GOT3 (cell line): ENCODE results near the gene OCLN.
"Not testable (repeated sequence)": the region's sequence is repeated elsewhere in the genome, so short reads cannot be mapped to it uniquely, and the experiment has no call there.

ENCODE experiments used
- DNase-seq: peaks from one replicate; lab custom pipeline; 2025; ENCODE audit warnings: mixed read lengths; lab: John Stamatoyannopoulos, UW

Gene OCLN

DNA sequence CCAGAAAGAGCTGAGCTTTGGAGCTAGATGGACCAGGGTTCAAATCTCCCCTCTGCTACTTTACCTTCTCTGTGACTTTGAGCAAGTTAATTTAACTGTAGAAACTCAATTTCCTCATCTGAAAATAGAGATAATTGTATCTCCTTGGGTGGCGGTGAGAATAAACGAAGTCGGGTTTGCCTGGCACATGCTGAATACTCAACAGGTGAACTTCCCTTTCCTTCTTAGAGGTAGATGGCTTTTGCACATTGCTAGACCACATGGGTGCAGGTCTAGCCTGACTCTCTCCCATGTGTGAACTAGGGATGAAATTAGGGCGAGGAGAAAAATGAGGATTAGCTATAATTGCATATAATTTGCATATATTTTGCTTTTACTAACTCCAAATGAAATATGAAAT is 36.0 kb downstream of the OCLN start:
- DNase-seq, result no peak

DNA sequence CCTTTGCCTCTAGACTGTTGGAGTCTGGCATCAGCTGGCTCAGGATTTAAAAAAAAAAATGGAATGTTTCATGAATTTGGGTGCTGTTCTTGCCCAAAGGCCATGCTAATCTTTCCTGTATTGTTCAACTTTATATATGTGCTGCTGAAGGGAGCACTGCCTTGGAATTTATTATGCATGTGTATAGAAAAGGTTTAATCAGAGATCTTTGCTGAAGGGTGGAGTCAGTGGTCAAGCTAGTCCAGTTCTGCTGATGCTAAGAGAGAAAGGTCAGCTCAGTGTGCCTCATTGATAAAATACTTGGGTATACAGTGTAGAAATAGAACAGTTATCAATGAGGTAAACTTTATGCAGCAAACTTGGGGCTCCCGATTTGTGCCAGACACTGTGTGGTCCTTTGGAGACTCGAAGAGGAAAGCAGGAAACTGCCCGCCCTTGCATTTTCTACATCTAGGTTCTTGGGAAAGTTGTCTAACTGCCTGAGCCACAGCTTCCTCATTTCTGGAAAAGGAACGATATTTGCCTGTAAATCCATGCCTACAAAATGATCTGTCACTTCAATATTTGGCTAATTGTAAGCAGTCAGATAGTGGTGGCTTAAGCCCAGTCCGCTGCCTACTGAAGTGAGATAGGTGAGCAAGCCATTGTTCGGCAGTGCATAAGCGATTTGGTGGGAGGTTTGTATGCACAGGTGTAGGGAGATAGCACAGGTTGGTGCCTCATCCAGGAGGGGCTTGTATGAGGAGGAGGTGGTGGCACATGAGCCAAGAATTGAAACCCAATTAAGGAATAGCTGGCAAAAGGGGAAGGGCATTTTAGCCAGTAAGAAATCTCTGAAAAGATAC is 38.2 kb downstream of the OCLN start:
- no peak for DNase-seq

- DNase-seq, result no peak
Measured at GRCh38 chr5:69531406-69531801, 38.8 kb downstream of the OCLN start.

GRCh38 chr5:69537911-69538310 is 45.3 kb downstream of the OCLN start:
- not testable (repeated sequence) for DNase-seq

- DNase-seq, result not testable (repeated sequence)
Measured at GRCh38 chr5:69538735-69539134, 46.1 kb downstream of the OCLN start.

DNA sequence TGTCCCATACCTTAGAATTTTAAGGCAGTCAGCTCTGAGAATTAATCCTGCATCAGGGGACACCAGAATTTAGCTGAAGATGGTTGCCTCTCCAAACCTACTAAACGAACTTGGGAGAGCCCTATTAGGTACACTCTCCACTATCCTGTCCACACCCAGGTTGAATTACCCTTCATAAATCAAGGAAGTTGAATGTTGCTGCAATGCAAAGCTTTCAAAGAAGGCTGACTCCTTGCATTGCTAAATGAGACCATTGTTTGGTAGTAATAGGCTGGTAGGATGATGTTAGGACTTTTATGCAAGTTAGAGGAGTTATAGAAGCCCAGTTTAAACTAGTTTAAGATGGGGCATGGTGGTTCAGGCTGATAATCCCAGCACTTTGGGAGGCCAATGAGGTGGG is 48.8 kb downstream of the OCLN start:
- DNase-seq, result not testable (repeated sequence)

DNA sequence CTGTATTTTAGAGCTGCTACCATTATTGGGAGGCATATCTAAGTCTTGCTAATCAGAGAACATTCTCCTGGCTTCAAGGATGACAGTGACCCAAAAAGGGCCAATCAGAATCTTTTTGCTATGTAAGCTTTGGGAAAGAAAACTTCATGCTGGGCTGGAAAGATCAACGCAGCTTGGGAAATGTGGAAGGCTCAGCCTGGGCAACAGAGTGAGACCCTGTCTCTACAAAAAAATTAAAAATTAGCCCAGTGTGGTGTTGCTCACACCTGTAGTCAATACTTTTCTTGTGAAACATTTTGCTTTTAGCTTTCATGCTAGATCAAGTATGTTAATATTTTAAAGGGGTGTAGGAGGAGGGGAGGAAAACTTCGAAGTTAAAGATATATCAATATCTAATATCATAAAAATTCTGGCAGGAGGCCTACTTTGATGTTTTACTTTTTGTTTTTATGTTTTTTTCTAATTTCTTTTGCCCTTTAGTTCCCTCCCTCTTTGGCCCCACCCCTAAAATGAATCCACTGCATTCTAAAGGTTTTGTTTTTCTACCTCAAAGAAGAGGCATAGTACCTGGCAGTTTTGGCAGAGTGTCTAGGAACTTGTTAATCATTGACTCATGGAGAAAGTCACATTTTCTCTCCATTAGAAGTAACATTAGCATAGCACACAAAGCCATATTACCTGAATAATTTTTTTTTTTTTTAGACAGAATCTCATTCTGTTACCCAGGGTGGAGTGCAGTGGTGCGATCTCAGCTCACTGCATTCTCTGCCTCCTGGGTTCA is 50.4 kb downstream of the OCLN start:
- DNase-seq, result not testable (repeated sequence)

- DNase-seq, result not testable (repeated sequence)
Measured at GRCh38 chr5:69544602-69545001, 52.0 kb downstream of the OCLN start.

GRCh38 chr5:69559908-69560330 is 67.3 kb downstream of the OCLN start, which contains the start of gene GTF2H2C:
TSS of gene GTF2H2C (plus strand) at chr5:69560191. CDS start at chr5:69565133, 4,942 bp downstream.
- not testable (repeated sequence) for DNase-seq

DNA sequence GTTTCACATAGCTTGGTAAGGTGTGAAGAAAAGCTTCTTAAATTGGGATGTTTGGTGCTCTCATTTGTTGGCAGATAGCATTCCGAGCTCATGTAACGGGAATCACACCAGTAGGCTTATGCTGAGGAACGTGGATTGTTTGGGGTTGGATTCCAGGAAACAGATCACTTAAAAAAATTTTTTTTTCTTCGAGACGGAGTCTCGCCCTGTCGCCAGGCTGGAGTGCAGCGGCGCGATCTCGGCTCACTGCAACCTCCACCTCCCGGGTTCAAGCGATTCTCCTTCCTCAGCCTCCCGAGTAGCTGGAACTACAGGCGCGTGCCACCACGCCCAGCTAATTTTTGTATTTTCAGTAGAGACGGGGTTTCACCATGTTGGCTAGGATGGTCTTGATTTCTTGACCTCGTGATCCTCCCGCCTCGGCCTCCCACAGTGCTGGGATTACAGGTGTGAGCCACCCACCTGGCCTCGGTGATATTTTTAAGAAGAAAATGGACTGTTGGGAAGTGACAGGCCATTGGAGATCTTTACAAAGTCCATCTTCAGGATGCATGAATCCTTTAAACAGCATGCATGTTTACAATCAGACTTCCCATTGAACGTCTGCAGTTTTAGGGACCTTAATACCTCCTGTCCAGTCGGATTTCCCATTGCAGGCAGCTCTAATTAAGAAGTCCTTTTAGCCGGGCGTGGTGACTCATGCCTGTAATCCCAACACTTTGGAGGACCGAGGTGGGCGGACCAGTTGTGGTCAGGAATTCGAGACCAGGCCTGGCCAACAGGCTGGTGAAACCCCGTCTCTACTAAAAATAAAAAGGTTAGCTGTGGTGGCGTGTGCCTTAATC is 68.2 kb downstream of the OCLN start:
- not testable (repeated sequence) for DNase-seq

DNA sequence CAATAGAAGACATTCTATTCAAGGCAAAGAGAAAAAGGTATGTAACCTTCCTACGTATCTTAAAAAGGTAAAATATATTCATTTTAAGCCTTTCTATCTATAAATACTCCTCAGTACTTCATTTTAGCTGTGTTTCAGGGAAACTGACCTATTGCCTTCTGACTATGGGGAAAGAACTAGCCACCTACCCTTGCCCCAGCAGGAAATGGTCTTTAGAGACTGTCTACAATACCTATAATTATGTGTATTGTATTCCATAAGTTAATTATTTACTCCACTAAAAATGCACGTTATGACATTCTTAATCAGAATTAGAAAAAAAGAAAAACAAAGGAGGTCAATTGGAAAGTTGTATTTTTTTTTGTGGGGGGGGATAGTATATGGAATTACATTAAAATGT is 73.6 kb downstream of the OCLN start:
- not testable (repeated sequence) for DNase-seq

DNA sequence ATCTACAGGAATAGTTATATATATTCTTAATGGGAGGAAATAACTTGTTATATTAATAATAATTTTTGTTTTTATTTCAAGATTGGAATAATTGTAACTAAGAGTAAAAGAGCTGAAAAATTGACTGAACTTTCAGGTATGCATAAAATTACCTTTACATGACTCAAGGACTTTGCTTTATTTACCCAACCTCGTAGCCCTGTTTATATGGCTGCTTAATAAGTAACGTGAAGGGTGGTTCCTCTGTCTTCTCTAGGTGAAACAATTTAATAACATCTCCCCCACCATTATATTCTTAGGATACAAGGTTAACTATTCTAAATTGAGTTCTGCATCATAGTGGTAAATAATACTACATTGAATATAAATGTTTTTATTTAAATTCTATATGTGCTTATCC is 75.5 kb downstream of the OCLN start:
- not testable (repeated sequence) for DNase-seq

- not testable (repeated sequence) for DNase-seq
Measured at GRCh38 chr5:69583356-69583755, 90.8 kb downstream of the OCLN start.

DNA sequence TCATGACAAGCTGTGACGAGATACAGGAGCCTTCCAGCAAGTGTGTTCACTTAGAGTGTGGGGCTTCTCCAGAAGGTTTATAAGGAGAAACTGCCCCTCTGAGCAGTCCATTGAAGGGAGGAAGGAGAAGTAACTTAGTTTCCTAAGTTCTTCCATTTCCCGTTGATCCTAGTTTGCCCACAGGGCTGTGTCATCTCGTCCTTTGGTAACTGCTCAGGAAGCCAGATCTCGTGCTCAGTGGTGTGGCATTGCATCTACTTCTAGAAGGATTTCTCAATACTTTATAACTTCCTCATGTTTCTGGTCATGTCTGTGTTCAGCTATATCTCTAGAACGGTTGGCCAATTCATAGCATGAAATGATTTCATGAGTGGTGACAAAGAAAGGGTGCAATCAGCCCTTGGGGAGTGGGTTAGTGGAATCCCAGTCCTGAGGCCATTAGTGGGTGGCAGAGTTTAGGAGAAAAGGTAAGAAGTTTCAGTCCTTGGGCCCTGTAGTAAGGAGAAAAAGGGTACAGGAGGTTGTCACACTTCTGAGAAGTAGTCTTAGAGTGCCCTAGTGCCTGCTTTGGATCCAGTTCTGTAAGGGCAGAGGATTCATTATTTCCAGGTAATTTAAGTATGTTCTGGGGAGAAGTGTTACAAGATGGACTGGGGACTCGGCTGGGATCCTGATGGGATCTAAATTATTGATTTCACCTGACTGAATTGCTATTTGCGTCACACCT is 103.7 kb downstream of the OCLN start:
- DNase-seq, result not testable (repeated sequence)

DNA sequence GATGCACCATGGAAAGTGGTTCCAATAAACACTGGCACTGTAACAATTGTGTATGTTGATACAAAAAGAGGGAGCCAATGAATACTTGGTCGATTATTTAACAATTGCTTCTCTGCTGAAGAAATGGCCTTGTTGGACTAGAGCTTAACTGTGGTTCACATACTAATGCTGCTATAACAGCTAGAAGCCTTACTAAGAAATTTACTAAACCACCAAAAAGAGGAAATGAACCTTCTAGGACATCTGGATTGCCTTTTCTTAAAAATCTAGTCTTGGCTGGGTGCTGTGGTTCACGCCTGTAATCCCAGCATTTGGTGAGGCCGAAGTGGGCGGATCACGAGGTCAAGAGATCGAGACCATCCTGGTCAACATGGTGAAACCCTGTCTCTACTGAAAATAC is 109.4 kb downstream of the OCLN start:
- not testable (repeated sequence) for DNase-seq

DNA sequence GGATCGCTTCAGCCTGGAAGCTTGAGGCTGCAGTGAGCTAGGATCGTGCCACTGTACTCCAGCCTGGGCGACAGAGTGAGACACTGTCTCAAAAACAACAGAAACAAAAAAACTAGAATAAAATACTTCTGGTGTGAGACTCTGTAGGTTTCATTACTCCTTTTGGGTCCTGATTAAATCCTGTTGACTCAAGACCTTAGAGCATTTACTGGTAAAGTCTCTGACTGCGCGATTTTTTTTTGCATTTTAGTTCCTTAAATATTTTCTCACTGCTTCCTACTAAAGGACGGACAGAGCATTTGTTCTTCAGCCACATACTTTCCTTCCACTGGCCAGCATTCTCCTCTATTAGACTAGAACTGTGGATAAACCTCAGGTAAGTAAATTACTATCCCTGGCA is 114.2 kb downstream of the OCLN start:
- not testable (repeated sequence) for DNase-seq
